Neuronal stem cell (in vitro differentiated cells): Measurements from ENCODE around the gene EML1.

Experiments
- DNase-seq: peaks from one replicate; pipeline ENCODE4 v3.0.0-alpha.2; 2013; ENCODE audit warnings: low spot score
- H2AFZ ChIP-seq: one replicate; pipeline ENCODE4 v1.6.1; 2013; ENCODE audit warnings: mild to moderate bottlenecking, low read length, inconsistent platforms
- H2AK5ac ChIP-seq: 2 replicates; pipeline ENCODE4 v1.6.1; 2013; ENCODE audit warnings: low read depth, mild to moderate bottlenecking, inconsistent platforms, low read length, moderate library complexity, mixed read lengths
- H2BK120ac ChIP-seq: 2 replicates; pipeline ENCODE4 v1.6.1; 2013; ENCODE audit warnings: low read depth, mild to moderate bottlenecking, inconsistent platforms, low read length, moderate library complexity, mixed read lengths
- H2BK12ac ChIP-seq: one replicate; pipeline ENCODE4 v1.6.1; 2013; ENCODE audit warnings: low read length, inconsistent platforms
- H2BK15ac ChIP-seq: 2 replicates; pipeline ENCODE4 v1.6.1; 2013; ENCODE audit warnings: mild to moderate bottlenecking, low read length, inconsistent platforms, mixed read lengths
- H2BK5ac ChIP-seq: one replicate; pipeline ENCODE4 v1.6.1; 2013; ENCODE audit warnings: inconsistent platforms, mild to moderate bottlenecking, low read length, moderate library complexity
- H3K14ac ChIP-seq: one replicate; pipeline ENCODE4 v1.6.1; 2013; ENCODE audit warnings: low read length, inconsistent platforms
- H3K18ac ChIP-seq: 2 replicates; pipeline ENCODE4 v1.6.1; 2013; ENCODE audit warnings: low read length, inconsistent platforms
- H3K23ac ChIP-seq: 2 replicates; pipeline ENCODE4 v1.6.1; 2013; ENCODE audit warnings: low read depth, mild to moderate bottlenecking, mixed read lengths, low read length, inconsistent platforms; ENCODE audit not compliant: poor library complexity
- H3K27ac ChIP-seq: replicated peaks from 3 replicates; pipeline ENCODE4 v1.5.1; 2013; ENCODE audit warnings: low read length, inconsistent platforms
- H3K27me3 ChIP-seq, 3 experiments: 2 replicates each; pipeline ENCODE4 v1.6.1; 2013; ENCODE audit warnings: low read length in 3 of 3, mild to moderate bottlenecking in 2 of 3, inconsistent platforms in 1 of 3, low read depth in 1 of 3, mixed read lengths in 1 of 3, moderate library complexity in 1 of 3; ENCODE audit not compliant: control insufficient read depth in 3 of 3, insufficient read depth in 3 of 3
- H3K36me3 ChIP-seq, 2 donors: replicated peaks in 1 of 2; 2 replicates each; pipeline ENCODE4 v1.6.1; 2013; ENCODE audit warnings: low read length in 2 of 2; ENCODE audit not compliant: control insufficient read depth in 2 of 2, insufficient read depth in 2 of 2
- H3K4ac ChIP-seq: 2 replicates; pipeline ENCODE4 v1.6.1; 2013; ENCODE audit warnings: inconsistent platforms, mild to moderate bottlenecking, low read length, moderate library complexity
- H3K4me1 ChIP-seq, 2 donors: 1 replicate in 1 of 2; 2 replicates in 1 of 2; pipeline ENCODE4 v1.6.1; 2013; ENCODE audit warnings: low read length in 2 of 2, low read depth in 1 of 2; ENCODE audit not compliant: control insufficient read depth in 2 of 2, insufficient read depth in 1 of 2
- H3K4me2 ChIP-seq: one replicate; pipeline ENCODE4 v1.6.1; 2013; ENCODE audit warnings: mild to moderate bottlenecking, low read length, inconsistent platforms; ENCODE audit not compliant: insufficient read depth, poor library complexity, severe bottlenecking
- H3K4me3 ChIP-seq, 2 donors: 2 replicates each; pipeline ENCODE4 v1.5.1; 2013; ENCODE audit warnings: low read length in 2 of 2, mild to moderate bottlenecking in 2 of 2, inconsistent platforms in 1 of 2, moderate library complexity in 1 of 2
- H3K79me1 ChIP-seq: one replicate; pipeline ENCODE4 v1.6.1; 2013; ENCODE audit warnings: low read depth, mild to moderate bottlenecking, inconsistent platforms, low read length, moderate library complexity
- H3K9ac ChIP-seq: one replicate; pipeline ENCODE4 v1.6.1; 2013; ENCODE audit warnings: mild to moderate bottlenecking, low read depth, low read length, inconsistent platforms; ENCODE audit not compliant: poor library complexity
- H3K9me3 ChIP-seq, 2 donors: replicated peaks in 1 of 2; 2 replicates each; pipeline versions ENCODE3 to v1.6.1; 2013; ENCODE audit warnings: low read length in 2 of 2, mild to moderate bottlenecking in 2 of 2, inconsistent platforms in 1 of 2, low read depth in 1 of 2, mixed read lengths in 1 of 2, moderate library complexity in 1 of 2; ENCODE audit not compliant: control insufficient read depth in 2 of 2, insufficient read depth in 1 of 2
- H4K8ac ChIP-seq: one replicate; pipeline ENCODE4 v1.6.1; 2013; ENCODE audit warnings: low read depth, mild to moderate bottlenecking, inconsistent platforms, low read length, moderate library complexity
- H4K91ac ChIP-seq: one replicate; pipeline ENCODE4 v1.6.1; 2013; ENCODE audit warnings: low read length, low read depth, mild to moderate bottlenecking, inconsistent platforms; ENCODE audit not compliant: poor library complexity
- WGBS, 2 donors: extraction: QIAGEN DNeasy Blood & Tissue Kit; methylation state at CpG; one replicate each; pipeline ENCODE4 v1.1.7; 2013; ENCODE audit warnings: missing lambda C conversion rate in 2 of 2, mixed read lengths in 1 of 2; ENCODE audit not compliant: insufficient read length in 2 of 2, insufficient replicate concordance in 1 of 2; ENCODE audit errors: extremely low coverage in 2 of 2; 5-methylcytosine and 5-hydroxymethylcytosine counted together

EML1 gene

DNA sequence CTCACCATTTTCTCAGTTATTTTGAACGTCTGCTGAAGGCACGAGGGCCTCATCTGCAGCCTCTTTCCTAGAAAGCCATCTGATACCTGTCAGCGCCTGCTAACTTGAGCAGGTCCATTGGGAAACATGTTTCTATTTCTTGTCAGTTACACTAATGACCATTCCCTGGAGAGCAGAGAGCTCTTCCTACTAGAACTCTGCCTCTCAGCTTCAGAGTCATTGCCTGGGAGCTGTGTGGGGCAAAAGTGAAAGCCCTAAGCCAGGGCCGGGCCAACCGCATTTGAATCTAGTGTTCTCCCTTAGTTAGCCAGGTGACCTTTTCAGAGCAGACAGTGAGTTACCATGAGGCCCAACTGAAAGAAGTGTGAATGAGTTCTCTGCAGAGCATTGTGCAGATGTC is 135.8 kb downstream of the EML1 start:
- no CpG with 5 or more reads among the region's 5 CpGs for WGBS, 2 donors

DNA sequence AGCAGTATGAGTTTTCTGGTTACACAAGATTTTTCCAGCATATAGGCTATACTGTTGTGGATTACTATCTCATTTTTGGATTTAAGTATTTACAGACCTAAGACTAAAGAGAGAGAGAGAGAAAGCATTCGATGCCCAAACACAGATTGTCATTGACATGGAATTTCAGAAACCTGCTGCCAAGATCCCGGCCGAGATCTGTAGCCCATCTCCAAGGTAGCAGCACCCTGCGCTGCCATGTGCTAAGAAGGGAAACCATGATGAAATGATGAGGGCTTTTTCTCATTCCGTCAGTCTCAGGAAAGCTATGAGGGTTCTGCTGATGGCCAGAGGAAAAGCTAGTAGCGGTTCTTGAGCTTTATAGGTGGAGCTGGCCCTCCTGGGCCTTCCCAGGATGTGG is 136.4 kb downstream of the EML1 start:
- peaks cover 4 to 8% of the 10 kb centered on the region in 2 donors for H3K9me3 ChIP-seq
- H3K18ac ChIP-seq, result no peak overlapping the region
- H3K79me1 ChIP-seq, result no peaks in the 10 kb centered on the region
- H3K9ac ChIP-seq, result no peak overlapping the region
- no peak overlapping the region for H3K27ac ChIP-seq
- H3K4me2 ChIP-seq, result no peak overlapping the region
- no peak overlapping the region for H3K4me3 ChIP-seq
- H3K4ac ChIP-seq, result no peak overlapping the region
- WGBS, 2 donors, result no CpG with 5 or more reads among the region's 6 CpGs
- no peak for DNase-seq
- H2AK5ac ChIP-seq, result no peak overlapping the region
- no peak overlapping the region for H2BK12ac ChIP-seq
- H3K27me3 ChIP-seq, result no peaks in the 10 kb centered on the region
- H4K8ac ChIP-seq, result no peak overlapping the region
- no peak overlapping the region for H2BK5ac ChIP-seq
- no peak overlapping the region for H3K23ac ChIP-seq
- no peak overlapping the region for H2BK120ac ChIP-seq
- H3K36me3 ChIP-seq, result peaks cover 3 to 5% of the 10 kb centered on the region in 2 donors
- peaks cover 0 to 1% of the 10 kb centered on the region in 2 donors for H3K4me1 ChIP-seq
- H2BK15ac ChIP-seq, result no peak overlapping the region
- no peak overlapping the region for H3K14ac ChIP-seq
- no peak overlapping the region for H4K91ac ChIP-seq
- no peak overlapping the region for H2AFZ ChIP-seq

More for the DNA sequence above, 135.8 kb downstream of the EML1 start:
- Histone ChIP-seq H3K14ac (no peak overlapping the region), H2BK12ac (no peak overlapping the region), H2BK5ac (no peak overlapping the region), H3K23ac (no peak overlapping the region), H2AK5ac (no peak overlapping the region), H3K4me1 (peaks cover 0 to 1% of the 10 kb centered on the region in 2 donors), H3K9ac (no peak overlapping the region), H3K4ac (no peak overlapping the region), H3K27me3 (no peaks in the 10 kb centered on the region), H2BK15ac (no peak overlapping the region), H2BK120ac (no peak overlapping the region), H4K8ac (no peak overlapping the region), H3K4me2 (no peak overlapping the region), H4K91ac (no peak overlapping the region), H3K4me3 (no peak overlapping the region), H2AFZ (no peak overlapping the region), H3K36me3 (peaks cover 2 to 3% of the 10 kb centered on the region in 2 donors), H3K27ac (no peak overlapping the region), H3K79me1 (no peaks in the 10 kb centered on the region), H3K9me3 (peaks cover 4 to 8% of the 10 kb centered on the region in 2 donors), H3K18ac (no peak overlapping the region)
- no peak for DNase-seq

DNA sequence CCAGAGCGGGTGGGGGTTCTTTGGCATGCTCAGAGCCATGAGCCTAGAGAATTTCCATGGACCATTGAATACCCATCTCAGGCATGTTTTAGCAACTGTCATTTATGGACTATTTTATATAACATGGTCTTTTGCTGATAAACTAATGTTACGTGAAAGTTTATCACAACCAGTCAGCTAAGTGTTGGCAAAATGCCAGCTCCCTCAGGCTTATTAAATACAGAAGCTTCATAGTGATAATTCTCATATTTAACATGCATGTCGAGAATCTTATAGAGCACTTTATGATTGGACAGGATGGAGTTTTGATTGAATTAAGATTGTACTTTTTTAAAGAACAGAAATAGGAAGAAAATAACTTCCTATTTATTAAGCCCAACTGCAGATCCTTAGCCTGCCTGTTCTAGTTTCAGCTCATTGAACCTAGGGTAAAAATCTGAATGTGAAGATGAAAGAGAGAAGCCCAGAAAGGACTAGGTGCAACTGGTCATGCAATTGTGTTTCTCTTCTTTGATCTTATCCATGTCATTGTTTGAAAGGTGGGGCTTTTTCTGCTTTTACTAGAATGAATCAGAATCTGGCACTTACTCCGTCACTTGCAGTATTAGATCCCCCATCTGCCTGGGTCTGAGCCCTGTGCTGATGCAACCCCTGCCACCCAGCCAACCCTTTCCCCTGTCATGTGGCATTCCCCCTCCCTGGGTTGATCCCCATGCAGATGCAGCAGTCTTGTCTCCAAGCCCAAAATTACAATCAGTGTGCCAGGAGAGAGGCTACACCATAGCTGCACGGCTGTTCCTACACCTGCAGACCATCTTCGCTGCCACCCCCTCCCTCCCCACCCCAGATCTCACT is 137.4 kb downstream of the EML1 start:
- Histone ChIP-seq H2BK120ac (no peak overlapping the region), H3K9me3 (peaks cover 4 to 8% of the 10 kb centered on the region in 2 donors), H3K27ac (no peak overlapping the region), H3K9ac (no peak overlapping the region), H2AFZ (no peak overlapping the region), H3K23ac (no peak overlapping the region), H3K4ac (no peak overlapping the region), H2AK5ac (no peak overlapping the region), H3K4me3 (no peak overlapping the region), H4K8ac (no peak overlapping the region), H3K18ac (no peak overlapping the region), H3K4me1 (peaks cover 0 to 3% of the 10 kb centered on the region in 2 donors), H3K4me2 (no peak overlapping the region), H3K14ac (no peak overlapping the region), H4K91ac (no peak overlapping the region), H2BK5ac (no peak overlapping the region), H2BK12ac (no peak overlapping the region), H2BK15ac (no peak overlapping the region), H3K36me3 (peaks cover 4 to 5% of the 10 kb centered on the region in 2 donors), H3K79me1 (no peaks in the 10 kb centered on the region), H3K27me3 (no peaks in the 10 kb centered on the region)
- DNase-seq, result no peak
- WGBS, 2 donors, result no CpG with 5 or more reads among the region's 6 CpGs

DNA sequence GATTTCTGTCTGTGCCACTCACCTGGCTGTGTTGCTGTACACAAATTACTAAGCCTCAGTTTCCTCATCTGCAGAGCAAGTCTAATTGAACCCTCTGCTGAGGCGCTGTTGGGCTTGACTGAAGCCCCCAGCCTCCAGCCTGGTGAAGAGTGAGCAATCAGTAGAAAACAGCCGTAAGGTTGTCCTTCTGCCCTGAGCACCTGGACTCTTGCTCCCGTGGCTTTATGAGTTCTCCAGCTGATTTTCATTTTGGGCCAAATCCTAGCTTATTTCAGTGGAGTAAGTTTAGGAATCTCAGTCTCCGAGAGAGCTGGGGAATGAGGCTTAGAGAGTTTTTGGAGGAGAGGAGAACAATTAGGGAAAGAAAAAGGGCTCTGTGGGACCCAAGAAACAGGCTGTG is 138.1 kb downstream of the EML1 start:
- no peak overlapping the region for H3K14ac ChIP-seq

More for the DNA sequence above, 138.1 kb downstream of the EML1 start:
- Histone ChIP-seq H2BK15ac (no peak overlapping the region), H3K4me1 (peaks cover 0 to 3% of the 10 kb centered on the region in 2 donors), H3K9me3 (peaks cover 2 to 8% of the 10 kb centered on the region in 2 donors), H3K79me1 (no peaks in the 10 kb centered on the region), H4K8ac (no peak overlapping the region), H3K27me3 (no peaks in the 10 kb centered on the region), H2BK120ac (no peak overlapping the region), H3K9ac (no peak overlapping the region), H3K18ac (no peak overlapping the region), H4K91ac (no peak overlapping the region), H3K4ac (no peak overlapping the region), H2BK5ac (no peak overlapping the region), H3K23ac (no peak overlapping the region), H2BK12ac (no peak overlapping the region), H3K36me3 (peaks cover 8 to 11% of the 10 kb centered on the region in 2 donors), H2AFZ (no peak overlapping the region), H2AK5ac (no peak overlapping the region), H3K27ac (no peak overlapping the region), H3K4me2 (no peak overlapping the region), H3K4me3 (no peak overlapping the region)
- DNase-seq, result no peak
- WGBS, 2 donors, result no CpG with 5 or more reads among the region's 4 CpGs
